SK-MEL-5 (cell line): Measurements from ENCODE around the gene TMEM182. TPM values are rescaled to one million over a fixed set of nuclear protein-coding genes. Genes with fewer than 3 reads are reported as not detected.

Experiments
- DNase-seq: peaks from one replicate; pipeline ENCODE4 v3.0.0-alpha.2; 2016; ENCODE audit warnings: low read depth, low spot score
- in situ Hi-C: cut with HindIII; loops from 2 replicates; pipeline ENCODE4 v1.10.0; 2016; ENCODE audit warnings: low sequenced_read_pairs, high pct_unique_total_duplicates, low pct_unique_long_range_greater_than_20kb
- total RNA-seq: library from RNA; depleted of rRNA; stranded (reverse); fragments of >200 nt; shearing (Covaris generic); gene quantifications from 2 replicates; pipeline ENCODE4 v1.2.3, GENCODE V29; 2014

TMEM182 gene
- total RNA-seq, 1 experiment from 2014 or later = 3.3 TPM

DNA sequence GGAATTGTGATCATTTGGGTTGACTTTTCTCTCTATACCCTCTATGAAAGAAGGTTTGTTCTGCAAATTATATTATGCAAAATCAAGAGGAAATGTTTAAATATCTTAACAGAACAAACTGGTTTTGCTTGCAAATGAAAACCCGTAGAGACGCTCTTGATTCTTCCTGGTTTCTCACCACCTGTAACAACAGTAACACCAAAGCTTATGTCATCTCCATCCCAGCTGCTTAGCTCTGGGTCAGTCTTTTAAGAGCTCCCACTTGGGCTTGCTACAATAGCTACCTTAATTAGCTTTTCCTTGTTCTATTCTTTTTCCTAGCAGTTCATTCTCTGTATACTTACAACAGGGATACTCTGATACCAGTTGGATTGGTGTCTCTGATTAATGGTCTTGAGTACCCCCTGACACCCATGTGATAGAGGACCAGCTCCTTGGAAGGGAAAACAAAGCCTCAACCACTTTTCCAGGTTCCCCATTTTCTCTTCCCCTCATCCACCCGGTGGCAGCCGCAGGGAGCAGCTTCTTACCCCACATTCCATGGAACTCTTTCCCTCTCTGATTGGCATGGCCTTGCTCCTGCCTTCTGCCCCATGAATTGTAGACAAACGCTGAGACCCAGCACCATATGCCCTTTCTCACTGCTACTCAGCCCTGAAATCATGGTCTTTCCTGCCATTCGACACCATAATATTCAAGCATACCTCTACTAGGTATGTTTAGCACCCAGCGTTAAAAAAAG lies 27.7 kb downstream of the TMEM182 start:
- in situ Hi-C loops = no loop called here
- DNase-seq = no peak

DNA sequence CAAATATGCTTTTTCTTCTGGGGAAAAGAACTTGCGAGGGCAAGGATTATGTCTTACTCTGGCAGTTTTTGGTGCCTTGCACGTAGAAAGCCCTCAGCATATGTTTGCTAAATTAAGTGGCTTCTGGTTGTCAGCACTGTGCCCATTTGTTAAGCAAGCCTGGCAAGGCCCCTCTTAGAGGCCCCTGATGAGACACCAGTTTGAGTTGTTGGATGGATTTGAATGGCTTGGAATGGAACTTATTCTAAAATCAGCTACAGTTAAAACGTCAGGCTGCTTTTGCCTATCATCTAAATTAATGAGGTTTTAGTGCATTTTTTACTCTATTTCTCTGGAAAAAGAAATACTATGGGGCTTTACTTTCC lies 28.2 kb downstream of the TMEM182 start:
- in situ Hi-C loops = no loop called here
- DNase-seq = no peak

DNA sequence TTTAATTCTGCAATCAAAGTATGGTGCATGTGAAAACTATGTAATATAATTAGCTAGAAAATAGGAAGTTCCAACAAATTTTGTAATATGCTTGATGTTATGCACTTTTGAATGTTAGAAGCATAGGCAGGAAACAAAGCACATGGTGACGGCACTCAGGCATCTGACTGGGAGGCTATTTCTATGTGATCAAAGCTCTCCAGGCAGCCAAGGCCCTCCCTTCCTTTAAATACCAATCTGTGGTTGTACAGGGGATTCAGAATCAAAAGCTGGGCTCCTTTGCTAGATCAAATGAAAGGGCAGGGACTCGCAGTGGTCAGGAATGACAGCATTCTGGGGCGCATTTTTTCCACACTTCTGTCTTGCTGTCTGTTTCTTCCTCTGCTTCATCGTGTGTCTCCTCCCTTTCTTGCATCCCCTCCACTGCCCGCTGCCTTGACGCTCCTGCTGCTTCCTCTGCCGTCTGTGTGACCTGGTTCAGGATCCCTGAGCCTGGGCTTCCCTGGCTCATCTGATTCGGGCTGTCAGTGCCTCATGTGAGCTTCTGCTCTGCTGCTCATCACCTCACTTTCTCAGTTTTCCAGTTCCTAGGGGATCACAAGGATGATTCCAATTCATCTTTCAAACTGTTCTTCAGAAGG lies 30.9 kb downstream of the TMEM182 start:
- in situ Hi-C loops = no loop called here
- DNase-seq = no peak

- in situ Hi-C loops = no loop called here
- no peak for DNase-seq
These were observed 33.8 kb downstream of the TMEM182 start for GRCh38 chr2:102795641-102796040.

DNA sequence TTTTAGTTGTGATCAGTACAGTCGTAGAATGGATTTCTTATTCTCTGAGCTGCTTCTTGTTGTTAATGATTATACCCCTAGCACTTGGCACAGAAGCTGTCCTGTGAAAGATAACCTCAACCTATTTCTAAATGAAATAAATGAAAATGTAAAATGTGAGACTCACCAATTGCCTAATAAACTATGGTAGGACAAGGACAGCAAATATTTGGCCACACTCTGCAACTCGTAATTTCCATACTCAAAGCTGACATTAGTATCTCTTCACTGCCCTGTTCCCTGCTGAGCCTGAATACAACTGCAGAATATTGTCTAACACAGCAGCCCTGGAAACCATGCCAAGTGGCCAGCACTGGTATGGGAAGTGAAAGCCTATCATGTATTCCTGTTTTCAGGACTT lies 34.5 kb downstream of the TMEM182 start:
- DNase-seq = no peak
- in situ Hi-C loops = no loop called here

GRCh38 chr2:102797486-102797885 lies 35.7 kb downstream of the TMEM182 start:
- DNase-seq = no peak
- in situ Hi-C loops = no loop called here

- no peak for DNase-seq
- in situ Hi-C loops = no loop called here
These were observed 36.4 kb downstream of the TMEM182 start for GRCh38 chr2:102798181-102798580.

DNA sequence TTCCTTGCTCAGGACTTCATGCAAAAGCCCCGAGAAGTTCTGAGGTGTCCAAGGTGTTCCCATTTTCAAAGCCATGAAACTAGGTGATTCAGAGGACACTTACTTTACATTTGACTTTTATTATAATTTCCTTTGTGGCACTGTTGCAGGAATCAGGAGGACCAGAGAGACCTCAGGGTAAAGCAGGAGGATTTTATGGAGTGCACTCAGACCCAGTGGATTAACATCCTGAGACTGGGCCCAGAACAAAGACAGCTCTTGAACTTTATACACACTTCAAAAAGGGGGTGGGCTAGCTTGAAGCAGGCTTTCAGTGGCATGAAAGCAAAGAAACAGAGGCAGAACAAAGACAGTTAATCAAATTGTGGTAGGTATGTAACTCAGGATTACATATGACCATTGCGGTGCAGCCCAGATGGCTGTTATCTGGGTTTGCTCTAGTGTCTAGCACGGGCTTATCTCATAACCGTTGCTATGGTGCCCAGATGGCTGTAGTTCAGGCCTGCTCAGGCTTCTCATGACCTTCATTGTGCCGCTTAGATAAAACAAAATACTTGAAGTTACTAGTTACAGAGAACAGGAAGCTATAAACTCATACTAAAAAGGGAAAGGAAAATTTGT lies 39.4 kb downstream of the TMEM182 start:
- in situ Hi-C loops = no loop called here
- no peak for DNase-seq

GRCh38 chr2:102801858-102802699 lies 40.2 kb downstream of the TMEM182 start:
- in situ Hi-C loops = no loop called here
- DNase-seq = no peak

DNA sequence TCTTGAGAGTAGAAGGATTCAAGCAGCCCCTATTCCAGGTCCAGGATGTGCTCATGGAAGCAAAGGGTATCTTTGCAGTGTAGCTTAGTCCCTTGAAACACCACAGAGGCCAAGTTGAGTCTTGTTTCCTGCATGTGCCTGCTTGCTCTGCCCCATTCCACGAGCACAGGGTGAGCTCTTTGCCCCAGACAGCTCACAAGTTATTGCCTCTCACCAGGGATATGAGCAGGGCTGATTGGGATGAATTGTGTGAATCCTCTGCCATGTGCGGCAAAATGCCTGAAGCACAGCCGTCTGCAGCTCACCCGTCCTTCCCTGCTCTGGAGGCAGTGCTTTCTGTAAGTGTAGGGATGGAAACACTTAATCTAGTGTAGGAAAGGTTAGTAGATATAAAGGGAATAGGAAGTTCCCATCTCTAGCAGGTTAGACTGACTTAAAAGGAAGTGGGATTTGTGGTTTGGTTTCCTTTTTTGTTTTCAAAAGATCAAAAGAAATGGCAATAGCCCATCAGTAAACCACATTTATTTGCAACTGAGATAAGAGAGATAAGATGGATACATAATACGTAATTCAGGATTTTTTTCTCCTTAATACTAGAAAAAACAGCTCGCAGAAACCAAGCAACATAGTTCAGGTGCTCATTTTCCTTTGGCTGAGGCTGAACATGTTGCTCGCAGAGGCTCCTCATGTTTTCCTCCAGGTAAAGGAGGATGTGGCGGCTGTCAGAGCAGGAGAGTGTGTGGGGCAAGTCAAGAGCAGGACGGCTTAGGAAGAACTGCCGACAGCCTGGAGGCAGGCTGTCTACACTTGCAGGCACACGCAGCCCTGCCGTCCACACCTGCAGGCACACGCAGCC lies 41.4 kb downstream of the TMEM182 start:
- in situ Hi-C loops = no loop called here
- no peak for DNase-seq

DNA sequence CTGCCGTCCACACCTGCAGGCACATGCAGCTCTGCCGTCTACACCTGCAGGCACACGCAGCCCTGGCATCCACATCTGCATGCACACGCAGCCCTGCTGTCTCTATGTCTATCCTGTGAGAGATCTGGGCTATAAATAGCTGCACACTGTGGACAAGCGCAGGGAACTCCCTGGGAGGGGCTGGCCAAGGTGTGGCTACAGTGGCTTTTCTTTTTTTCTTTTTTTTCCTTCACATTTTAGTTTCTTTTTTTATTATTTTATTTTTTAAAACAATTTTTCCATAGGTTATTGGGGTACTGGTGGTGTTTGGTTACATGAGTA lies 42.0 kb downstream of the TMEM182 start:
- in situ Hi-C loops = no loop called here
- no peak for DNase-seq

- in situ Hi-C loops = no loop called here
- DNase-seq = peak; percentile 89
These were observed 44.5 kb downstream of the TMEM182 start for GRCh38 chr2:102806250-102806837.

DNA sequence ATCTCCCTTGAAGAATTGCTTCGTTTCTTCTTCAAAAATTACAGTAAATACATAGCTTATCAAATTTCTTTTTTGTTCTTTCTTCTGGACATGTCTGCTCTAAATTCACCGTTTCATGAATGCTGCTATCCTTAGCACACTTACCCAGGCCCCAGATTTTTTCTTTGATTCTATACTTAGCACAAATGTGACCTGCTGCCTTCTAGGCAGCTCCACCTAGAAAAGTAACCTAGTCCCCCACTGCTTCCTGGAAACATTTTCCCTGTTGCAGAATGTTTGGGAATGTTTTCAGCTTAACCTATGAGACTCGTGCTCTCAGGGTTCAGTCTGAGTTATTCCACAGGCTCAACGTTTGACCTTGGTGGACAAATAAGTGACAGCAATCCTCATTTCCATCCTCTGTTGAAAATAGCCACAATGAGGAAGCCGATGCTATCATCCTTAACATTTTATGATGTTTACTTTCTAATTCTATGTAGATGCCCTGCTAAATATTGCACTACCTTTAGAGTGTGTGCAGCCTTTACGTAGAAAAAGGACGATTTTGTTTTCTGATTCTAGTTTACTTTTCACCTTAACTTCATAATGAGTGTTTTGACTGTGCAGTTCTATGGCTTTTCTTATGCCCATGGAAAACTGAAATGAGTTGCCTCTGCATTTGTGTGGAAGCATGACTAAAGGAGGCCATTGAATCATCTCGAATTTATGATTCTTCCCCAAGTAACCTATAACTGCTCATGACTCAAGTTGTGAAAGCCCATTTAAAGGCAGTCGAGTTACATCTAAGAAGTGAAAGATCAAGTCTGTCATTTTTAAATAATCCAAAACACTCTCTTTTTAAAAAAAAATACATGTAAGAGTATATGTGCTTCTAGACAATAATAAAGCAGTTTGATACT lies 47.7 kb downstream of the TMEM182 start:
- no peak for DNase-seq
- in situ Hi-C loops = no loop called here

GRCh38 chr2:102815285-102815684 lies 53.5 kb downstream of the TMEM182 start:
- in situ Hi-C loops = no loop called here

GRCh38 chr2:102826904-102827303 lies 65.1 kb downstream of the TMEM182 start:
- in situ Hi-C loops = no loop called here
- peak; percentile 14 for DNase-seq

More at GRCh38 chr2:102815285-102815684, 53.5 kb downstream of the TMEM182 start:
- no peak for DNase-seq

- DNase-seq = no peak
- in situ Hi-C loops = no loop called here
These were observed 71.0 kb downstream of the TMEM182 start for GRCh38 chr2:102832789-102833188.
